ENCODE measurements around the gene IL23A. TPM values are rescaled to one million over a fixed set of nuclear protein-coding genes. Genes with fewer than 3 reads are reported as not detected.
"Not testable (repeated sequence)": the region's sequence is repeated elsewhere in the genome, so short reads cannot be mapped to it uniquely, and the experiment has no call there.

The IL23A gene
- total RNA-seq, 2 experiments from 2014 or later: 3.5 to 3.7 TPM

GRCh38 chr12:56304872-56305590 is 33.7 kb upstream of the IL23A start:
- no peaks in the 10 kb centered on the region for H3K27me3 Mint-ChIP-seq (ENCODE audit: low read depth)
- ChIA-PET CTCF (interaction anchor here (0.9 to 2.2 kb wide), 2 partner anchors 10 to 116 kb away, joined by 4 to 5 read pairs; partner anchors contain the start of gene SMARCC2), POLR2A (no interaction called here)
- H3K36me3 Mint-ChIP-seq (ENCODE audit: low read depth): peaks cover 27% of the 10 kb centered on the region
- no peaks in the 10 kb centered on the region for H3K9me3 Mint-ChIP-seq (ENCODE audit: insufficient read depth)
- peaks cover 22% of the 10 kb centered on the region for H3K4me1 Mint-ChIP-seq (ENCODE audit: low read depth)
- no peak overlapping the region for H3K27ac Mint-ChIP-seq
- ATAC-seq (no peak), DNase-seq (no peak)
- H3K4me3 Mint-ChIP-seq: no peak overlapping the region

GRCh38 chr12:56307221-56307965 is 31.3 kb upstream of the IL23A start:
- H3K27me3 Mint-ChIP-seq (ENCODE audit: low read depth): no peaks in the 10 kb centered on the region
- H3K36me3 Mint-ChIP-seq (ENCODE audit: low read depth): peaks cover 32% of the 10 kb centered on the region
- POLR2A ChIA-PET: interaction anchor here (0.8 to 1.0 kb wide), 2 partner anchors 8 to 196 kb away, joined by 3 to 4 read pairs; partner anchors contain the start of gene CNPY2
- no peak overlapping the region for H3K27ac Mint-ChIP-seq
- peaks cover under 1% of the 10 kb centered on the region for H3K4me1 Mint-ChIP-seq (ENCODE audit: low read depth)
- no peak overlapping the region for H3K4me3 Mint-ChIP-seq
- ATAC-seq: no peak
- CTCF ChIA-PET: interaction anchor here (0.9 to 1.6 kb wide), 4 partner anchors 16 to 188 kb away, joined by 3 to 4 read pairs (median 3); partner anchors contain the start of gene SMARCC2
- H3K9me3 Mint-ChIP-seq (ENCODE audit: insufficient read depth): no peaks in the 10 kb centered on the region
- no peak for DNase-seq

- ChIA-PET CTCF (interaction anchor here (0.6 to 1.4 kb wide), 4 partner anchors 8 to 155 kb away, joined by 3 to 4 read pairs (median 4); partner anchors contain the start of gene SMARCC2), POLR2A (interaction anchor here (0.6 kb wide), 1 partner anchor 33 kb away, joined by 3 read pairs; no protein-coding TSS in a partner anchor)
- no peak for ATAC-seq
Observed at GRCh38 chr12:56308714-56309113, 30.0 kb upstream of the IL23A start.

GRCh38 chr12:56311003-56311402 is 27.7 kb upstream of the IL23A start:
- POLR2A ChIA-PET: interaction anchor here (0.7 to 1.5 kb wide), 2 partner anchors 28 to 48 kb away, joined by 3 to 5 read pairs; partner anchors contain the start of gene IL23A
- Mint-ChIP-seq H3K4me3 (no peak overlapping the region), H3K9me3 (ENCODE audit: insufficient read depth) (no peaks in the 10 kb centered on the region), H3K27ac (no peak overlapping the region), H3K36me3 (ENCODE audit: low read depth) (peaks cover 36% of the 10 kb centered on the region), H3K4me1 (ENCODE audit: low read depth) (peaks cover 13% of the 10 kb centered on the region), H3K27me3 (ENCODE audit: low read depth) (no peaks in the 10 kb centered on the region)
- ATAC-seq (no peak), DNase-seq (no peak)
- CTCF ChIA-PET: interaction anchor here (1.0 to 1.4 kb wide), 6 partner anchors 37 to 153 kb away, joined by 3 to 4 read pairs (median 4); partner anchors contain the start of genes ANKRD52 and STAT2

More at GRCh38 chr12:56308714-56309113, 30.0 kb upstream of the IL23A start:
- Mint-ChIP-seq H3K36me3 (ENCODE audit: low read depth) (peaks cover 32% of the 10 kb centered on the region), H3K4me1 (ENCODE audit: low read depth) (no peaks in the 10 kb centered on the region), H3K9me3 (ENCODE audit: insufficient read depth) (no peaks in the 10 kb centered on the region), H3K4me3 (no peak overlapping the region), H3K27ac (no peak overlapping the region), H3K27me3 (ENCODE audit: low read depth) (no peaks in the 10 kb centered on the region)
- DNase-seq: no peak

GRCh38 chr12:56315249-56315621 is 23.4 kb upstream of the IL23A start:
- ATAC-seq (no peak), DNase-seq (no peak)
- peaks cover 34% of the 10 kb centered on the region for H3K36me3 Mint-ChIP-seq (ENCODE audit: low read depth)
- peak overlapping the region; percentile 99 for H3K4me3 Mint-ChIP-seq
- POLR2A ChIA-PET: interaction anchor here (0.6 to 2.5 kb wide), 14 partner anchors 8 to 149 kb away, joined by 3 to 30 read pairs (median 4); partner anchors contain the start of genes ANKRD52, COQ10A, IL23A and PAN2
- H3K4me1 Mint-ChIP-seq (ENCODE audit: low read depth): peaks cover 16% of the 10 kb centered on the region
- H3K9me3 Mint-ChIP-seq (ENCODE audit: insufficient read depth): no peaks in the 10 kb centered on the region
- H3K27ac Mint-ChIP-seq: peak overlapping the region; percentile 98
- CTCF ChIA-PET: interaction anchor here (0.7 to 3.9 kb wide), 16 partner anchors 10 to 197 kb away, joined by 3 to 18 read pairs (median 5); partner anchors contain the start of genes ANKRD52, COQ10A, IL23A and PAN2
- no peaks in the 10 kb centered on the region for H3K27me3 Mint-ChIP-seq (ENCODE audit: low read depth)

GRCh38 chr12:56315622-56316473 is 22.8 kb upstream of the IL23A start, which contains the start of gene CNPY2:
CNPY2 (minus strand) TSS chr12:56315988; CDS start chr12:56315217, 771 bp downstream.
- ATAC-seq (peak; percentile 96), DNase-seq (peak; percentile 98)
- H3K36me3 Mint-ChIP-seq (ENCODE audit: low read depth): peaks cover 29% of the 10 kb centered on the region
- H3K9me3 Mint-ChIP-seq (ENCODE audit: insufficient read depth): no peaks in the 10 kb centered on the region
- H3K27ac Mint-ChIP-seq: peak within 1 kb of the TSS; percentile 98
- ChIA-PET POLR2A (interaction anchor here (0.6 to 2.5 kb wide), 17 partner anchors 9 to 148 kb away, joined by 3 to 30 read pairs (median 4); partner anchors contain the start of genes ANKRD52, COQ10A, IL23A and PAN2), CTCF (interaction anchor here (0.7 to 3.9 kb wide), 19 partner anchors 9 to 197 kb away, joined by 3 to 18 read pairs (median 5); partner anchors contain the start of genes ANKRD52, COQ10A, IL23A and PAN2)
- no peaks in the 10 kb centered on the region for H3K27me3 Mint-ChIP-seq (ENCODE audit: low read depth)
- peaks cover 16% of the 10 kb centered on the region for H3K4me1 Mint-ChIP-seq (ENCODE audit: low read depth)
- H3K4me3 Mint-ChIP-seq: peak within 1 kb of the TSS; percentile 99

GRCh38 chr12:56317675-56318074 is 21.0 kb upstream of the IL23A start:
- no peak for ATAC-seq
- Mint-ChIP-seq H3K27me3 (ENCODE audit: low read depth) (no peaks in the 10 kb centered on the region), H3K4me1 (ENCODE audit: low read depth) (peaks cover 16% of the 10 kb centered on the region), H3K4me3 (no peak overlapping the region), H3K27ac (no peak overlapping the region), H3K9me3 (ENCODE audit: insufficient read depth) (no peaks in the 10 kb centered on the region), H3K36me3 (ENCODE audit: low read depth) (peaks cover 23% of the 10 kb centered on the region)
- CTCF ChIA-PET: interaction anchor here (1.7 to 3.9 kb wide), 4 partner anchors 21 to 147 kb away, joined by 7 to 18 read pairs (median 13); partner anchors contain the start of genes IL23A and STAT2
- POLR2A ChIA-PET: interaction anchor here (0.5 to 1.8 kb wide), 3 partner anchors 14 to 260 kb away, joined by 3 to 9 read pairs (median 4); partner anchors contain the start of gene PAN2
- no peak for DNase-seq

GRCh38 chr12:56321027-56321426 is 17.7 kb upstream of the IL23A start:
- ChIA-PET POLR2A (no interaction called here), CTCF (interaction anchor here (1.0 kb wide), 2 partner anchors 18 to 143 kb away, joined by 3 read pairs; partner anchors contain the start of gene IL23A)
- H3K27me3 Mint-ChIP-seq (ENCODE audit: low read depth): no peaks in the 10 kb centered on the region
- H3K4me1 Mint-ChIP-seq (ENCODE audit: low read depth): peaks cover 11% of the 10 kb centered on the region
- H3K36me3 Mint-ChIP-seq (ENCODE audit: low read depth): peaks cover 35% of the 10 kb centered on the region
- no peak for DNase-seq
- H3K27ac Mint-ChIP-seq: no peak overlapping the region
- H3K4me3 Mint-ChIP-seq: no peak overlapping the region
- H3K9me3 Mint-ChIP-seq (ENCODE audit: insufficient read depth): no peaks in the 10 kb centered on the region
- no peak for ATAC-seq

GRCh38 chr12:56321610-56322009 is 17.1 kb upstream of the IL23A start:
- POLR2A ChIA-PET; H3K4me3 Mint-ChIP-seq; H3K27ac Mint-ChIP-seq; H3K9me3 Mint-ChIP-seq (ENCODE audit: insufficient read depth); CTCF ChIA-PET; DNase-seq; H3K4me1 Mint-ChIP-seq (ENCODE audit: low read depth); H3K27me3 Mint-ChIP-seq (ENCODE audit: low read depth); ATAC-seq: not testable (repeated sequence)
- H3K36me3 Mint-ChIP-seq (ENCODE audit: low read depth): peaks cover 39% of the 10 kb centered on the region

- no peak for DNase-seq
- ChIA-PET CTCF (no interaction called here), POLR2A (no interaction called here)
- no peak overlapping the region for H3K27ac Mint-ChIP-seq
- no peaks in the 10 kb centered on the region for H3K9me3 Mint-ChIP-seq (ENCODE audit: insufficient read depth)
- H3K4me1 Mint-ChIP-seq (ENCODE audit: low read depth): peaks cover 9% of the 10 kb centered on the region
- no peak for ATAC-seq
- no peak overlapping the region for H3K4me3 Mint-ChIP-seq
- H3K27me3 Mint-ChIP-seq (ENCODE audit: low read depth): no peaks in the 10 kb centered on the region
- H3K36me3 Mint-ChIP-seq (ENCODE audit: low read depth): peaks cover 38% of the 10 kb centered on the region
Observed at GRCh38 chr12:56324206-56324605, 14.5 kb upstream of the IL23A start.

Data from activated CD8-positive, alpha-beta T cell treated with anti-CD3 and anti-CD28 coated beads, Interleukin-2, amount 10 ng/mL, durations not matched to agents 7 days and 5 days (primary cell).